Fibroblast of skin of right biceps (primary cell): ENCODE results near the gene TARDBP.
"Not testable (repeated sequence)": the region's sequence is repeated elsewhere in the genome, so short reads cannot be mapped to it uniquely, and the experiment has no call there.

Experiments used
- DNase-seq: peaks from one replicate; pipeline ENCODE4 v3.0.0-alpha.2; 2013

TARDBP gene

GRCh38 chr1:11061652-11062365, 49.4 kb downstream of the TARDBP start:
- DNase-seq: no peak

GRCh38 chr1:11062965-11063401, 50.5 kb downstream of the TARDBP start:
- peak; percentile 67 for DNase-seq

- DNase-seq: not testable (repeated sequence)
These were observed 51.6 kb downstream of the TARDBP start for GRCh38 chr1:11063937-11064537.

- DNase-seq: no peak
These were observed 52.5 kb downstream of the TARDBP start for GRCh38 chr1:11064942-11065341.

- DNase-seq: no peak
These were observed 53.3 kb downstream of the TARDBP start for GRCh38 chr1:11065796-11066195.

GRCh38 chr1:11067716-11068599, 55.5 kb downstream of the TARDBP start:
- no peak for DNase-seq

- no peak for DNase-seq
These were observed 56.4 kb downstream of the TARDBP start for GRCh38 chr1:11068600-11069473.

GRCh38 chr1:11070876-11071275, 58.4 kb downstream of the TARDBP start:
- DNase-seq: no peak

GRCh38 chr1:11071463-11072215, 59.2 kb downstream of the TARDBP start:
- no peak for DNase-seq

- no peak for DNase-seq
These were observed 59.9 kb downstream of the TARDBP start for GRCh38 chr1:11072216-11072917.

- not testable (repeated sequence) for DNase-seq
These were observed 60.9 kb downstream of the TARDBP start for GRCh38 chr1:11073398-11073797.
